PC-3 (cell line): ENCODE results near the gene TET2.

ENCODE experiments used
- CTCF ChIP-seq: fragments of 300-600 bp; sonication (generic); conservative IDR thresholded peaks from 2 replicates; pipeline ENCODE4 v1.5.1; 2017; ENCODE audit warnings: antibody characterized with exemption, low read depth, mild to moderate bottlenecking, low read length
- EZH2 ChIP-seq: fragments of 300-600 bp; sonication (generic); IDR thresholded peaks from one replicate; pipeline ENCODE4 v1.6.1; 2017; ENCODE audit warnings: antibody characterized with exemption, mild to moderate bottlenecking, low read length; ENCODE audit not compliant: unreplicated experiment

GRCh38 chr4:105232374-105232773 is 85.7 kb downstream of the TET2 start:
- TF ChIP-seq CTCF = no peak
- TF ChIP-seq EZH2 = no peak
